ENCODE measurements around the gene CAMSAP3. TPM values are rescaled to one million over a fixed set of nuclear protein-coding genes. Genes with fewer than 3 reads are reported as not detected.

Gene CAMSAP3
- total and polyA plus RNA-seq, 7 donors, result 0.03 to 0.15 (median 0.09) TPM; not detected in 3

DNA sequence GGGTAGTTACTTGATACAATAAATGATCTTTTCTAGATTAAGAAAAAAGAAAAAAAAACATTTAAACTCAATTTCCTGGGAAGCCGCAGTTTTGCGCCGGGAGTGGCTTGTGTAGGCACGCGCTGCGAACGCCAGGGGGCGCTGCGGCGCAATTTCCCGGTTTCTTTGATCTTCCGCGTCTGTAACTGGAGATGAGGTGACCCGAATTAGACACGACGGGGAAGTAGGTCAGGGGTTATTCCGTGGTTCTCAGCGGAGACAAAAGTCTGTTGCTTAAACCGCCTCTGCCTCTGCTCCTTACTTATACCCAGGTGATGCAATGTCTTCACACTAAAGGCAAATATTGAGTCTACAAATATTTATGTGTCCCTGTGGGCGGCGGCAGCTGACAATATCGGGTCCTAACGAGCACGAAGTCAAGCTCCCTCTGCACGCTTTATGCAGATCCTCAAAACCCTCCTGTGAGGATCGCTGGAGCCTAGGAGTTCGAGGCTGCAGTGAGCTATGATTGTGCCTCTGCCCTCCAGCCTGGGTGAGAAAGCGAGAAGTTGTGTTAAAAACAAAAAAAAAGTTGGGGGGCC is 56.5 kb downstream of the CAMSAP3 start:
- no peaks in the 10 kb centered on the region for H3K9me3 ChIP-seq
- H3K27ac ChIP-seq, result peak overlapping the region; percentile 79
- no peaks in the 10 kb centered on the region for H3K36me3 ChIP-seq (ENCODE audit: insufficient read depth in 1 of 2, low read depth in 1 of 2)
- WGBS, 3 donors, result 3 to 6% (median 4%) methylated on average over 28 of the region's 28 CpGs
- DNase-seq (peak; percentile 83 to 90), ATAC-seq (peak; percentile 98 to 100 (median 100))
- intact Hi-C loops (cut with DNase I), result loop anchor here in 1 of 2 donors (1.0 kb wide), 1 partner anchor 28 kb away; the partner anchor contains the start of gene TRAPPC5
- no peaks in the 10 kb centered on the region for H3K27me3 ChIP-seq (ENCODE audit: insufficient read depth in 3 of 3, low read length in 2 of 3)
- H3K4me1 ChIP-seq, result peaks cover 4% of the 10 kb centered on the region
- H3K4me3 ChIP-seq, result peak overlapping the region; percentile 38
- peak; percentile 99 for TF ChIP-seq CTCF (IDR thresholded peaks at IDR 0.05)

DNA sequence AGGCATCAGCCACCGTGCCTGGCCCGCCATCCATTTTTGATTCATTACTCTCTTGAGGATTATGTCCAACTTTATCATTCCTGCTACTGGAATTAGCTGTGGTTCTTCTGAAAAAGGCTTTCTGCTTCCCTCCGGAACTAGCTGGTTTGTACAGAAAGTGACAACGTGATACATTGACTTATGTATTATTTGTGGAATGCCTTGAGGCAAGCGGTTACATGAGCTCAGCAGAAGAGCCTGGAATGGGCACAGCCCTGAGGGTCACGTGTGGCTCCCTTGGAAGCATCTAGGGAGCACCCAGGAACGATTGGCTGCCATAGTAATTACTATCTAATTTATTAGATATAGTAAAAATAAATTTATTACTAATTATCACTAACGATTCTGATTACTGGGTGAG is 58.7 kb downstream of the CAMSAP3 start:
- no peak for DNase-seq
- TF ChIP-seq CTCF (IDR thresholded peaks at IDR 0.05), result no peak
- H3K36me3 ChIP-seq (ENCODE audit: insufficient read depth in 1 of 2, low read depth in 1 of 2), result no peaks in the 10 kb centered on the region
- no peak overlapping the region for H3K4me3 ChIP-seq
- H3K9me3 ChIP-seq, result no peaks in the 10 kb centered on the region
- no peak for ATAC-seq
- no peaks in the 10 kb centered on the region for H3K27me3 ChIP-seq (ENCODE audit: insufficient read depth in 3 of 3, low read length in 2 of 3)
- no peak overlapping the region for H3K27ac ChIP-seq
- WGBS, 3 donors, result 42 to 46% (median 42%) methylated on average over 8 of the region's 8 CpGs
- intact Hi-C loops (cut with DNase I), result no loop called here
- H3K4me1 ChIP-seq, result peaks cover 4% of the 10 kb centered on the region

GRCh38 chr19:7655581-7655980 is 59.9 kb downstream of the CAMSAP3 start:
- H3K27me3 ChIP-seq (ENCODE audit: insufficient read depth in 3 of 3, low read length in 2 of 3), result no peaks in the 10 kb centered on the region
- no peak overlapping the region for H3K27ac ChIP-seq
- ATAC-seq, result no peak
- no peaks in the 10 kb centered on the region for H3K9me3 ChIP-seq
- no peak overlapping the region for H3K4me3 ChIP-seq
- intact Hi-C loops (cut with DNase I), result no loop called here
- DNase-seq, result no peak
- H3K4me1 ChIP-seq, result peaks cover 4% of the 10 kb centered on the region
- 68 to 70% (median 70%) methylated on average over 8 of the region's 8 CpGs for WGBS, 3 donors
- no peaks in the 10 kb centered on the region for H3K36me3 ChIP-seq (ENCODE audit: insufficient read depth in 1 of 2, low read depth in 1 of 2)
- TF ChIP-seq CTCF (IDR thresholded peaks at IDR 0.05), result no peak

- no peak overlapping the region for H3K27ac ChIP-seq
- ATAC-seq, result no peak
- no peak for TF ChIP-seq CTCF (IDR thresholded peaks at IDR 0.05)
- H3K4me3 ChIP-seq, result no peak overlapping the region
- H3K9me3 ChIP-seq, result no peaks in the 10 kb centered on the region
- DNase-seq, result peak in 1 of 2 donors; percentile 19
- WGBS, 3 donors, result 30 to 43% (median 36%) methylated on average over 14 of the region's 14 CpGs
- intact Hi-C loops (cut with DNase I), result no loop called here
- H3K4me1 ChIP-seq, result peaks cover 3% of the 10 kb centered on the region
- no peaks in the 10 kb centered on the region for H3K27me3 ChIP-seq (ENCODE audit: insufficient read depth in 3 of 3, low read length in 2 of 3)
- no peaks in the 10 kb centered on the region for H3K36me3 ChIP-seq (ENCODE audit: insufficient read depth in 1 of 2, low read depth in 1 of 2)
Measured at GRCh38 chr19:7657131-7657751, 61.6 kb downstream of the CAMSAP3 start.

Data from psoas muscle (tissue), 8 donors.